ENCODE measurements around the gene LINGO1.

LINGO1 gene

GRCh38 chr15:77597804-77598453 is 34.8 kb downstream of the LINGO1 start:
- no peaks in the 10 kb centered on the region for H3K27me3 Mint-ChIP-seq (ENCODE audit: low read depth)
- H3K36me3 Mint-ChIP-seq (ENCODE audit: low read depth): no peaks in the 10 kb centered on the region
- H3K9me3 Mint-ChIP-seq: no peaks in the 10 kb centered on the region
- peak overlapping the region; percentile 36 to 88 (median 80) for H3K27ac Mint-ChIP-seq
- TF ChIP-seq CTCF (IDR thresholded peaks at IDR 0.05; ENCODE audit: unreplicated experiment in 3 of 3): no peak
- H3K4me1 Mint-ChIP-seq: no peaks in the 10 kb centered on the region
- H3K4me3 Mint-ChIP-seq: no peak overlapping the region

- H3K27me3 Mint-ChIP-seq (ENCODE audit: low read depth): no peaks in the 10 kb centered on the region
These were observed 35.6 kb downstream of the LINGO1 start for GRCh38 chr15:77596821-77597803.

GRCh38 chr15:77595231-77595630 is 37.5 kb downstream of the LINGO1 start:
- Mint-ChIP-seq H3K4me1 (no peaks in the 10 kb centered on the region), H3K36me3 (ENCODE audit: low read depth) (no peaks in the 10 kb centered on the region), H3K9me3 (no peaks in the 10 kb centered on the region), H3K27ac (no peak overlapping the region), H3K4me3 (no peak overlapping the region), H3K27me3 (ENCODE audit: low read depth) (peaks cover 3% of the 10 kb centered on the region)
- no peak for TF ChIP-seq CTCF (IDR thresholded peaks at IDR 0.05; ENCODE audit: unreplicated experiment in 3 of 3)

More at GRCh38 chr15:77596821-77597803, 35.6 kb downstream of the LINGO1 start:
- Mint-ChIP-seq H3K4me3 (no peak overlapping the region), H3K27ac (peak overlapping the region; percentile 36 to 88 (median 82)), H3K4me1 (no peaks in the 10 kb centered on the region), H3K36me3 (ENCODE audit: low read depth) (no peaks in the 10 kb centered on the region), H3K9me3 (no peaks in the 10 kb centered on the region)
- no peak for TF ChIP-seq CTCF (IDR thresholded peaks at IDR 0.05; ENCODE audit: unreplicated experiment in 3 of 3)

GRCh38 chr15:77592758-77593157 is 40.0 kb downstream of the LINGO1 start:
- H3K27ac Mint-ChIP-seq: no peak overlapping the region
- H3K36me3 Mint-ChIP-seq (ENCODE audit: low read depth): no peaks in the 10 kb centered on the region
- peaks cover 5% of the 10 kb centered on the region for H3K4me1 Mint-ChIP-seq
- H3K9me3 Mint-ChIP-seq: no peaks in the 10 kb centered on the region
- no peak for TF ChIP-seq CTCF (IDR thresholded peaks at IDR 0.05; ENCODE audit: unreplicated experiment in 3 of 3)
- no peak overlapping the region for H3K4me3 Mint-ChIP-seq
- peaks cover 18% of the 10 kb centered on the region for H3K27me3 Mint-ChIP-seq (ENCODE audit: low read depth)

GRCh38 chr15:77591968-77592613 is 40.6 kb downstream of the LINGO1 start:
- peak overlapping the region in 1 of 3 experiments; percentile 29 for H3K27ac Mint-ChIP-seq
- H3K9me3 Mint-ChIP-seq: no peaks in the 10 kb centered on the region
- TF ChIP-seq CTCF (IDR thresholded peaks at IDR 0.05; ENCODE audit: unreplicated experiment in 3 of 3): no peak
- no peak overlapping the region for H3K4me3 Mint-ChIP-seq
- peaks cover 18% of the 10 kb centered on the region for H3K27me3 Mint-ChIP-seq (ENCODE audit: low read depth)
- peaks cover 5% of the 10 kb centered on the region for H3K4me1 Mint-ChIP-seq
- H3K36me3 Mint-ChIP-seq (ENCODE audit: low read depth): no peaks in the 10 kb centered on the region
